Measurements from ENCODE around the gene LECT2.

GRCh38 chr5:136004436-136004835 is 49.7 kb upstream of the LECT2 start:
- TF ChIP-seq, protein P1, sequence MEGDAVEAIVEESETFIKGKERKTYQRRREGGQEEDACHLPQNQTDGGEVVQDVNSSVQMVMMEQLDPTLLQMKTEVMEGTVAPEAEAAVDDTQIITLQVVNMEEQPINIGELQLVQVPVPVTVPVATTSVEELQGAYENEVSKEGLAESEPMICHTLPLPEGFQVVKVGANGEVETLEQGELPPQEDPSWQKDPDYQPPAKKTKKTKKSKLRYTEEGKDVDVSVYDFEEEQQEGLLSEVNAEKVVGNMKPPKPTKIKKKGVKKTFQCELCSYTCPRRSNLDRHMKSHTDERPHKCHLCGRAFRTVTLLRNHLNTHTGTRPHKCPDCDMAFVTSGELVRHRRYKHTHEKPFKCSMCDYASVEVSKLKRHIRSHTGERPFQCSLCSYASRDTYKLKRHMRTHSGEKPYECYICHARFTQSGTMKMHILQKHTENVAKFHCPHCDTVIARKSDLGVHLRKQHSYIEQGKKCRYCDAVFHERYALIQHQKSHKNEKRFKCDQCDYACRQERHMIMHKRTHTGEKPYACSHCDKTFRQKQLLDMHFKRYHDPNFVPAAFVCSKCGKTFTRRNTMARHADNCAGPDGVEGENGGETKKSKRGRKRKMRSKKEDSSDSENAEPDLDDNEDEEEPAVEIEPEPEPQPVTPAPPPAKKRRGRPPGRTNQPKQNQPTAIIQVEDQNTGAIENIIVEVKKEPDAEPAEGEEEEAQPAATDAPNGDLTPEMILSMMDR (IDR thresholded peaks at IDR 0.05), result no peak
- no peak for TF ChIP-seq POLR2A (IDR thresholded peaks at IDR 0.05)
